Stimulated activated CD4-positive, alpha-beta T cell treated with anti-CD3 and anti-CD28 coated beads, TNF-alpha, amount 100 ng/mL, for 1 hour (primary cell): ENCODE data around the gene NPHP4.
"Not testable (repeated sequence)": the region's sequence is repeated elsewhere in the genome, so short reads cannot be mapped to it uniquely, and the experiment has no call there.

Source experiments
- DNase-seq, 3 donors: peaks; one replicate each; pipeline ENCODE4 v3.0.0-alpha.2; 2020; ENCODE audit warnings: low read depth in 3 of 3, low spot score in 1 of 3

NPHP4 gene

GRCh38 chr1:6024376-6024775 lies 32.2 kb upstream of the NPHP4 start:
- DNase-seq = no peak

GRCh38 chr1:6023346-6023745 lies 31.1 kb upstream of the NPHP4 start:
- DNase-seq = no peak

GRCh38 chr1:6022193-6022592 lies 30.0 kb upstream of the NPHP4 start:
- no peak for DNase-seq

GRCh38 chr1:6019166-6019845 lies 27.1 kb upstream of the NPHP4 start:
- DNase-seq = no peak

- not testable (repeated sequence) for DNase-seq
Observed at GRCh38 chr1:6017654-6018053, 25.4 kb upstream of the NPHP4 start.

GRCh38 chr1:6016191-6016865 lies 24.1 kb upstream of the NPHP4 start:
- no peak for DNase-seq

GRCh38 chr1:6014130-6014999 lies 22.1 kb upstream of the NPHP4 start:
- no peak for DNase-seq

GRCh38 chr1:6013491-6013890 lies 21.3 kb upstream of the NPHP4 start:
- no peak for DNase-seq

- DNase-seq = no peak
Observed at GRCh38 chr1:6012529-6013318, 20.5 kb upstream of the NPHP4 start.

- DNase-seq = no peak
Observed at GRCh38 chr1:6011946-6012258, 19.7 kb upstream of the NPHP4 start.

- DNase-seq = no peak
Observed at GRCh38 chr1:6011161-6011945, 19.1 kb upstream of the NPHP4 start.

GRCh38 chr1:6010554-6010953 lies 18.3 kb upstream of the NPHP4 start:
- DNase-seq = no peak

GRCh38 chr1:6009120-6010040 lies 17.2 kb upstream of the NPHP4 start:
- DNase-seq = no peak

- no peak for DNase-seq
Observed at GRCh38 chr1:6008696-6009095, 16.5 kb upstream of the NPHP4 start.

- DNase-seq = no peak
Observed at GRCh38 chr1:6008084-6008415, 15.8 kb upstream of the NPHP4 start.

GRCh38 chr1:6007318-6008083 lies 15.3 kb upstream of the NPHP4 start:
- no peak for DNase-seq

GRCh38 chr1:6006882-6007281 lies 14.7 kb upstream of the NPHP4 start:
- no peak for DNase-seq

GRCh38 chr1:6005276-6005917 lies 13.2 kb upstream of the NPHP4 start:
- no peak for DNase-seq
